ENCODE results near the gene ZNF598. TPM values are rescaled to one million over a fixed set of nuclear protein-coding genes. Genes with fewer than 3 reads are reported as not detected.
A peak's percentile ranks its signal among the peaks of the same experiment; 100 is the strongest.

ZNF598 gene
- total and polyA plus RNA-seq, 12 donors: 9.5 to 25.3 (median 14.2) TPM

GRCh38 chr16:1991588-1991947 is 18.1 kb downstream of the ZNF598 start:
- peak overlapping the region in 2 of 10 donors; percentile 14 to 77 for H3K27ac ChIP-seq
- peak in 2 of 8 donors; percentile 2 to 10 for ATAC-seq
- H3K4me3 ChIP-seq: peak overlapping the region in 9 of 10 donors; percentile 31 to 60 (median 50)
- no peak for DNase-seq
- intact Hi-C loops (cut with DNase I): no loop called here
- WGBS, 2 donors: 13 to 16% methylated on average over 22 of the region's 22 CpGs
- H3K4me1 ChIP-seq: peaks cover 5 to 27% (median 22%) of the 10 kb centered on the region in 9 donors
- no peaks in the 10 kb centered on the region for H3K9me3 ChIP-seq
- peaks cover 0 to 13% (median under 1%) of the 10 kb centered on the region in 9 donors for H3K36me3 ChIP-seq
- H3K27me3 ChIP-seq: peaks cover 12 to 40% (median 36%) of the 10 kb centered on the region in 7 donors
- no peak for TF ChIP-seq CTCF (IDR thresholded peaks at IDR 0.05)

GRCh38 chr16:1991135-1991551 is 18.5 kb downstream of the ZNF598 start:
- Histone ChIP-seq H3K27me3 (peaks cover 12 to 40% (median 36%) of the 10 kb centered on the region in 7 donors), H3K36me3 (peaks cover 0 to 13% (median 5%) of the 10 kb centered on the region in 9 donors), H3K9me3 (no peaks in the 10 kb centered on the region), H3K4me3 (peak overlapping the region in 2 of 10 donors; percentile 53 to 60), H3K4me1 (peaks cover 5 to 27% (median 22%) of the 10 kb centered on the region in 9 donors), H3K27ac (no peak overlapping the region)
- intact Hi-C loops (cut with DNase I): no loop called here
- ATAC-seq (peak in 3 of 8 donors; percentile 7 to 19 (median 18)), DNase-seq (peak in 1 of 2 donors; percentile 24)
- 7 to 10% methylated on average over 18 of the region's 18 CpGs for WGBS, 2 donors
- no peak for TF ChIP-seq CTCF (IDR thresholded peaks at IDR 0.05)

GRCh38 chr16:1990351-1991134 is 19.1 kb downstream of the ZNF598 start:
- DNase-seq (peak in 1 of 2 donors; percentile 20), ATAC-seq (no peak)
- intact Hi-C loops (cut with DNase I): no loop called here
- no peak overlapping the region for H3K27ac ChIP-seq
- no peaks in the 10 kb centered on the region for H3K9me3 ChIP-seq
- peak overlapping the region in 5 of 10 donors; percentile 10 to 60 (median 24) for H3K4me3 ChIP-seq
- H3K27me3 ChIP-seq: peaks cover 12 to 40% (median 36%) of the 10 kb centered on the region in 7 donors
- peaks cover 0 to 19% (median 11%) of the 10 kb centered on the region in 9 donors for H3K36me3 ChIP-seq
- peaks cover 5 to 28% (median 22%) of the 10 kb centered on the region in 9 donors for H3K4me1 ChIP-seq
- 2% methylated on average over 50 of the region's 50 CpGs for WGBS, 2 donors
- TF ChIP-seq CTCF (IDR thresholded peaks at IDR 0.05): no peak

- WGBS, 2 donors: 0 to 1% methylated on average over 18 to 25 of the region's 25 CpGs
- H3K4me1 ChIP-seq: peaks cover 6 to 33% (median 24%) of the 10 kb centered on the region in 9 donors
Observed at GRCh38 chr16:1990101-1990350, 19.6 kb downstream of the ZNF598 start.

More at GRCh38 chr16:1990101-1990350, 19.6 kb downstream of the ZNF598 start:
- H3K27ac ChIP-seq: no peak overlapping the region
- intact Hi-C loops (cut with DNase I): no loop called here
- no peak for DNase-seq
- ATAC-seq: no peak
- H3K9me3 ChIP-seq: no peaks in the 10 kb centered on the region
- no peak for TF ChIP-seq CTCF (IDR thresholded peaks at IDR 0.05)
- H3K4me3 ChIP-seq: peak overlapping the region in 5 of 10 donors; percentile 10 to 60 (median 24)
- peaks cover 0 to 23% (median 12%) of the 10 kb centered on the region in 9 donors for H3K36me3 ChIP-seq
- H3K27me3 ChIP-seq: peaks cover 12 to 40% (median 36%) of the 10 kb centered on the region in 7 donors

Measured in heart right ventricle (tissue), 16 donors.